22Rv1 (cell line): ENCODE measurements around the gene RIBC1.

Experiments
- CTCF ChIP-seq: fragments of 450-650 bp; IDR thresholded peaks from 2 replicates; pipeline ENCODE4 v1.5.1; 2017; ENCODE audit warnings: mild to moderate bottlenecking
- ZFX ChIP-seq: fragments of 450-650 bp; IDR thresholded peaks from 2 replicates; pipeline ENCODE4 v1.6.1; 2017; ENCODE audit warnings: antibody characterized with exemption, borderline replicate concordance

GRCh38 chrX:53376888-53377287, 45.8 kb upstream of the RIBC1 start:
- TF ChIP-seq CTCF (no peak), ZFX (no peak)
